NCI-H1694 (cell line): ENCODE measurements around the gene NAA25.
"Not testable (repeated sequence)": the region's sequence is repeated elsewhere in the genome, so short reads cannot be mapped to it uniquely, and the experiment has no call there.

Source experiments
- DNase-seq: peaks from one replicate; lab custom pipeline; 2025; lab: John Stamatoyannopoulos, UW

NAA25 gene

DNA sequence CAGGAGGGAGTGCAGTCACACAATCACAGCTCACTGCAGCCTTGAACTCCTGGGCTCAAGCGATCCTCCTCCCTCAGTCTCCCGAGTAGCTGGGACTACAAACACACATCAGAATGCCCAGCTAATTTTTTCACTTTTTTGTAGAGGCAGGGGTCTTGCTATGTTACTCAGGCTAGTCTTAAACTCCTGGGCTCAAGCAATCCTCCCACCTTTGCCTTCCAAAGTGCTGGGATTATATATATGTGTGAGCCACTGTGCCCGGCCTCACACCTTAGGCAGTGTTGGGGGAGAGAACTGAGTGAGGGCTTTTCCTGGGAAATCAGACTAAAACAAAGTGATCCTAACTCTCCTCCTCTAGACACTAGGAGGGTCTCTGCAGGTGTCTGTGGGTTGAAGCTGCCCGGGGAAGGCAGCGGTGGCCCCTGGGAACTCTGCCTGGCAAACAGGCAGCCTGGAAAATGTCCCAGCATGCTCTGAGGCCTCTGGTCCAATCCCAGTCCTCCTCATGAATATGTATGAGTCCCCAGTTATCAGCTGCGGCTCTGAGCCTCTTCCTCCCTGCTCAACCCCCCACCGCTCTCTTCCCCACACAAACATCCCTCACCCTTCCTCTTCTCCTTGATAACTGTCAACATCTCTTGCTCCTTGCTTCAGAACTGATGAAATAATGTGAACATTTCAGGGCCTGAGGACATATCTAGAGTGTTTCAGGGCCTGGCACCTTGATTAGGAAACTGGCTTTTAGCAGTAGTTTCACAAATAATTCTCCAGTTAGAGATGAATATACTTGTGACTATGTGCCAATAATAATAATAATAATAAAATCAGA is 7.9 kb upstream of the NAA25 start:
- DNase-seq = no peak

DNA sequence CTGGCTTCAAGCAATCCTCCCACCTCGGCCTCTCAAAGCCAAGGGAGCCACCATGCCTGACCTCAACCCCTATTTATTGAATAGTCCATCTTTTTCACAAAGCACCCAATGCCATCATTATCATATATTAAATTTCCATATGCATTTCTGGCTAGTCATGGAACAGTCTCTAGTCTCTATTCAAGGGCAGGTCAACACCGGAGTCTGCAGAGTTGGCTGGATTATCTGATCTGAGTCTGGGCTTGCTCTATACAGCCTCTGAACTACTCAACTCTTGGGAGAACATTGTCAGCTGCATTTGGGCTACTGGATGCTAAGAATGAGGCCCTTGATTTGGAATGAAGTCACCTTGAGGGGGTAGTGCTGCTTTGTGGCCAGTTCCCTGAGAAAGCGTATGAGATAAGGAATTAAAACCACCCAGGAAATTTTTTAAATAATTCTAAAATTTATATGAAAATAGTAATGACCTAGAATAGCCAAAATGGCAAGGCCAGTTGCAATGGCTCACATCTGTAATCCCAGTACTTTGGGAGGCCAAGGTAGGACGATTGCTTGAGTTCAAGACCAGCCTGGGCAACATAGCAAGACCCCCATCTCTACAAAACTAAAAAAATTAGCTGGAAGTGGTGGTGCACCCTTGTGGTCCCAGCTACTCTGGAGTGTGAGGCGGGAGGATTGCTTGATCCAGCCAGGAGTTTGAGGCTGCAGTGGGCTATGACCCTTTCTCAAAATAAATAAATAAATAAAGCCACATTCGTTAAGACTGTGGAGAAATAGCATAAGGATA is 6.9 kb upstream of the NAA25 start:
- no peak for DNase-seq

DNA sequence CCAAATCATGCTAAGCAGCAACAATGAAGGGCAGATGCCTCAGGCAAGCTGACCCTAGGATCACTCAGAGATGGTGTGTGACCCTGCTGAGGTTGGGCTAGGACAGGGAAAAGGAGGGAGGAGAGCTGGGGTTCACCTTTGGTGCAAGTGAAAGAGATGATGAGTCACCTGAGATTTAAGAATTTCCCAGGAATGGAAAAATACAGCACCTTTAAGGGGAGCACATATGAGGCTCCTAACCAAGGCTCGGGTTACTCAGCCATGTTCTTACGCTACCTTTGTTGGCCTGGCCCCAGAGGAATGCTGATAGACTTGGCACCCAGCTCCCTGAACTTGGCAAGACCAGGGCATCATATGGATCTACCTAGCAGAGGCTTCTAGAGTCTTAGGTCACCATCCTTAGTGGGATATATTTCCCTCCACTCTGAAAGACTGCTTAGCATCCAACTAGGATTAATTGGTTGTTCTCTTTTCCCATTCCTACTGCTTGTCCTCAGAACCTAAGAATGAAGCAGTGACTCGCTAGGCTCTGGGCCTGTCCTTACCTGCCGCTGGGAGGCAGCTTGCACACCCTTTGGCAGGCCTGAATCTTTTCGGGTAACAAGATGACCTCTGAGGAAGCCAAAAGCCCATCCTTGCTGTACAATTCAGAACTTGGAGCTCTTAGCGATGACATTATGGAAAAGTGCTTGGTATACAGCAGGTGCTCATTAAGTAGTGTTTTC is 4.0 kb upstream of the NAA25 start:
- no peak for DNase-seq

DNA sequence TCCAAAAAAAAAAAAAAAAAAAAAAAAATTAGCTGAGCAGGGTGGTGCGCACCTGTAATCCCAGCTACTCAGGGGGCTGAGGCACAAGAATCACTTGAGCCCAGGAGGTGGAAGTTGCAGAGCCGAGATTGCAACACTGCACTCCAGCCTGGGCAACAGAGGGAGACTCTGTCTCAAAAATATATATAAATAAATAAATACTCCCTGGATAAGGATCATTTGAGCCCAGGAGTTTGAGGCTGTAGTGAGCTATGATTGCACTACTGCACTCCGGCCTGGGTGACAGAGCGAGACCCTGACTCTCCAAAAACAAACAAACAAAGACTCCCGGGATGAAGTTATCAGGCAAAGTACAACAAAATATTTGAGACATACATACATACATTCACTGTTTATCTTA is 3.3 kb upstream of the NAA25 start:
- DNase-seq = no peak

DNA sequence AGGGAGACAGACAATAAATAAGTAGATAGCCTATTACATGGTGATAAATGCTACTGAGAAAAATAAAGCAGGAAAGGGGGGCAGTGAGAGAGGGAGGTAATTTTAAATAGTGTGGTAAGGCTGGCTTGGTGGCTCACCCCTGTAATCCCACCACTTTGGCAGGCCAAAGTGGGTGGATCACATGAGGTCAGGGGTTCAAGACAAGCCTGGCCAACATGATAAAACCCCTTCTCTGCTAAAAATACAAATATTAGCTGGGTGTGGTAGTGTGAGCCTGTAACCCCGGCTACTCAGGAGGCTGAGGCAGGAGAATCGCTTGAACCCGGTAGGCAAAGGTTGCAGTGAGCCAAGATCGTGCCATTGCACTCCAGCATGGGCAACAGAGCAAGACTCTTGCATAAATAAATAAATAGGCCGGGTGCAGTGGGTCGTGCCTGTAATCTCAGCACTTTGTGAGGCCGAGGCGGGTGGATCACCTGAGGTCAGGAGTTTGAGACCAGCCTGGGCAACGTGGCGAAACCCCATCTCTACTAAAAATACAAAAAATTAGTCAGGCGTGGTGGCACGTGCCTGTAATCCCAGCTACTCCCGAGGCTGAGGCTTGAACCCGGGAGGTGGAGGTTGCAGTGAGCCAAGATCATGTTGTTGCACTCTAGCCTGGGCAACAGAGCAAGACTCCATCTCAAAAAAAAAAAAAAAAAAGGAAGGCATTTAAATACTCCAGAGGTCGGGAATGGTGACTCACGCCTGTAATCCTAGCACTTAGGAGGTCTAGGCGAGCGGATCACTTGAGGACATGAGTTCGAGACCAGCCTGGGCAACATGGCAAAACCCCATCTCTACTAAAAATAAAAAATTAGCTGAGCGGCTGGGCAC is 2.4 kb upstream of the NAA25 start:
- DNase-seq = not testable (repeated sequence)

DNA sequence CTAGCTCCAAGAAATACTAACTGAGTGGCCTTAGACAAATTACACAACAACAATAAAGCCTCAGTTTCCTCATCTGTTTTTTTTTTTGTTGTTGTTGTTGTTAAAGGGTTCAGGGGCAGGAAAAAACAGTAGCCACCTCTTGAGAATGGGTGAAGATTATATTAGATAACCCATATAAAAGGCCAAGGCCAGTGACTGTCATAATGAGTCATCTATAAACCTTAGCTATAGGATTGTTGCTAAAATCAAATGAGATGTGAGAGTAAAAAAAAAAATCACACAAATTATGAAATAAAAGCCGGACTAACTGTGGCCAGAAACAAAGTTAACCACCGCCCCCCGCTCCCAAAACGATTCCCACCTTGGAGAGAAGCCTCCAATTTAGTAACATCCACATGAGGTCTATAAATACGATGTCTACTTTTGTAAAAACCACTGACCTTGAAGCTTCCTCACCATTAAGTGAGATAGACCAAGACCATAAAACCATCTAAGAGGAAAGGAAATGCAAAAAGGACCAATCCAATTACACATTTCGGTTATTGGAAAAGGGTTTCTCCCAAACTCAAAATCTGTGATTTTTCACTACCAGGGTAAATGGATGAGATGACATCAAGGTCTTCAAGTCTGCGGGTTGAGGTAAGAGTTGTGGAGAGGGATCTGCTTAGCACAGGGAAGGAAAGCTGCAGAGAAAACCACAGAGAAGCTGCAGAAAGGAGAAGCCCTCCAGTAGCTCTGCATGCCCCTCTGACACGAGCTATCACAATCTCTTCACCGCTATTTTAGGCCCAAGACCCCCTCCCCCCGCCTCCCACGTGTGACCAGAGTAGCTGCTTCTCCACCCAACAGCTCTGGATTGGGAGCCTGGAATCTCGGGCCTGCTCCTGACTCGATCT is 1.0 kb downstream of the NAA25 start:
- DNase-seq = no peak

DNA sequence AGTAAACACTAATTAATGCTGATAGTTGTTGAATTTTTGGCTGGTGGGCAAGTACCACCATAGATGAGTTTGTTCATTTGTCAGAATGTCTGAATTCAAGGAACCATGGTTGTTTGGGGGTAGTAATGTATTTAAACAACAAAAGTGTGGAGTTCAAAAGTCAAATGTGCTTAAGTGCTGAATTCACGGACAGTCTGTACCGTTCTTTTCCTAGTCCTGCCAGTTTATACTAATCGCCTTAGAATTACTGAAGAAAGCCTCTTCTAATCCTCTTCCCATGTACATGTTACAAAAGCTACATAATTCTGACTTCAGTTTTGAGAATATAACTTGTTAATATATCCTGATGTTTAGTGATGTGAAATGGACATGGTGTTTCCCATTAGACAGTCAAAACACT is 2.7 kb downstream of the NAA25 start:
- no peak for DNase-seq

DNA sequence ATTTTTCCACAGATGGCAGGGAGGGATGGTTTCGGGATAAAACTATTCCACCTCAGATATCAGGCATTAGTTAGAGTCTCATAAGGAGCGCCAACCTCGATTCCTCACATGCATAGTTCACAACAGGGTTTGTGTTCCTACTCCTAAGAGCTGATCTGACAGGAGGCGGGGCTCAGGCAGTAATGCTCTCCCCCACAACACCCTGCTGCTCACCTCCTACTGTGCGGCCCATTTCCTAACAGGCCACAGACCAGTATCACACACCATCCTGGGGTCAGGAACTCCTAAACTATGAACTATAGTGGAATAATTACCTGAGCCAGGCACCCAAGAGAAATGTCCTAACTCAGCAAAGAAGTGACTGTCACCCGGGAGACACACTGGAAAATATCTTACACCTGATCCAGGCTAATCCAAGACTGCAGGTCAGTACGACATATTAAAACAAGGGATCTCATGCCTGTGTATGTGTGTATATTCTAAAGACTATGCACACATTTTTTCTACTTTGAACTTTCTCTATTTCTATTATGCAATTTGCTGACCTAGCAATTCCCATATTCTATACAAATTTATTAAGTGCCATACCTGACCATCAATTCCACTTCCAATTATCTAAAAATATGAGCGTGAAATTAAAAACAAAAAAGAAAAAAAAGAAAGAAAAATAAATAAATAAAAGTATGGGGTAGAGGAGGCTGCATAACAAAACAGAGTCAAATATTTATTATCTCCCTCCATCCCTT is 4.7 kb downstream of the NAA25 start:
- DNase-seq = no peak

DNA sequence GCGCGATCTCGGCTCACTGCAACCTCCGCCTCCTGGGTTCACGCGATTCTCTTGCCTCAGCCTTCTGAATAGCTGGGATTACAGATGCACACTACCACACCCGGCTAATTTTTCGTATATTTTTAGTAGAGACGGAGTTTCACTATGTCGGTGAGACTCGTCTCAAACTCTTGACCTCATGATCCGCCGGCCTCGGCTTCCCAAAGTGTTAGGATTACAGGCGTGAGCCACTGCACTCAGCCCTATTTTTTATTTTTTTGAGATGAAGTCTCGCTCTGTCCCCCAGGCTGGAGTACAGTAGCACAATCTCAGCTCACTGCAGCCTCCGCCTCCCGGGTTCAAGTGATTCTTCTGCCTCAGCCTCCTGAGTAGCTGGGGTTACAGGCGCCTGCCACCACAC is 5.8 kb downstream of the NAA25 start:
- not testable (repeated sequence) for DNase-seq

DNA sequence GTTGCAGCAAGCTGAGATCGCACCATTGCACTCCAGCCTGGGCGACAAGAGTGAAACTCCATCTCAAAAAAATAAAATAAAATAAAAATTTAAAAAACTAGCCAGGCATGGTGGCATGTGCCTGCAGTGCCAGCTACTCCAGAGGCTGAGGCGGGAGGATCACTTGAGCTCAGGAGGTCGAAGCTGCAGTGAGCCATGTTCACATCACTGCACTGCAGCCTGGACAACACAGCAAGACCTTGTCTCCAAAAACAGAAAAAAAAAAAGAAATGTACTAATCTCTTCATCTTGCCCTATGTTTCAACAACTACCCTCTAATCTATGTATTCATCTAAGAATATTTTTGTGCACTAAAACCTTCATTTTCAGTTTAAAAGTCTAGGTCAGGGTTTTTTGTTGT is 6.5 kb downstream of the NAA25 start:
- DNase-seq = no peak

DNA sequence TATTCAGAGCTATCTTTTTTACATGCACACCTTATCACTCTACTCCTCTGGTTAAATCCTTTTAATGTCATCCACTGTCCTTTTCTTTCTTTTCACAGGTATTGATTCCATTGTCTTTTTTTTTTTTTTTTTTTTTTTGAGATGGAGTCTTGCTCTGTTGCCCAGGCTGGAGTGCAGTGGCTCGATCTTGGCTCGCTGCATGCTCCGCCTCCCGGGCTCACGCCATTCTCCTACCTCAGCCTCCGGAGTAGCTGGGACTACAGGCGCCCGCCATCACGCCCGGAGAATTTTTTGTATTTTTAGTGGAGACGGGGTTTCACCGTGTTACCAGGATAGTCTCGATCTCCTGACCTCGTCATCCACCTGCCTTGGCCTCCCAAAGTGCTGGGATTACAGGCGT is 8.1 kb downstream of the NAA25 start:
- DNase-seq = not testable (repeated sequence)

DNA sequence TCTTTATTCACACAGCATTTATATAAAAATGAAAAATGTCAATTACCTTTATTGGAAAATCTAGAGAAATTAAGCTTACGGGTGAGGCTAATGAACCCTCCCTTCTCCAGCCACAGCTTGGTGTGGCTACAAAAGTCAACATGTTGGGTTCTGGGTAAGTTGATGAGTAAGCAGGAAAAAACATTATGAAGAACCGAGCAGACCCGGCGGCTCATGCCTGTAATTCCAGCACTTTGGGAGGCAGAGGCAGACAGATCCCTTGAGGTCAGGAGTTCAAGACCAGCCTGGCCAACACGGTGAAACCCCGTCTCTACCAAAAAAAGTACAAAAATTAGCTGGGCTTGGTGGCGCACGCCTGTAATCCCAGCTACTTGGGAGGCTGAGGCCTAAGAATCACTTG is 10.9 kb downstream of the NAA25 start:
- DNase-seq = no peak

DNA sequence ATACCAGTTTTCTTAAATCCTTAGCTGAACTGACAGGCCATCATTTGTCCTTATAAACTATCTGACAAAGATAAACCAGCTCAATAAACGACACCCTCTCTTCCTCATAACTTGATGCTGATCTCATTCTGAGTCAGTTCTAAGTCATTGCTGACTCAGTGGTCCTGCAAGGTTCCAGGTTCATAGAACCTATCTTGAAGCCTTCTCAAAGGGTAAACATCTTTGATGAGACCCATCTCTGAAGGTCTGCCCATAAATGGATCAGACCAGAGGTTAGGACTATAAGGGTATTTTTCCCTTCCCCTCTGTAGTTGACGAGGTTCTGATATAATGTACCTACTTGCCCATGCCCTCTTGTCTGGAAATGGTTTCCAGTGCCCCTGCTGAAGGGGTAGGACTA is 11.9 kb downstream of the NAA25 start:
- no peak for DNase-seq

DNA sequence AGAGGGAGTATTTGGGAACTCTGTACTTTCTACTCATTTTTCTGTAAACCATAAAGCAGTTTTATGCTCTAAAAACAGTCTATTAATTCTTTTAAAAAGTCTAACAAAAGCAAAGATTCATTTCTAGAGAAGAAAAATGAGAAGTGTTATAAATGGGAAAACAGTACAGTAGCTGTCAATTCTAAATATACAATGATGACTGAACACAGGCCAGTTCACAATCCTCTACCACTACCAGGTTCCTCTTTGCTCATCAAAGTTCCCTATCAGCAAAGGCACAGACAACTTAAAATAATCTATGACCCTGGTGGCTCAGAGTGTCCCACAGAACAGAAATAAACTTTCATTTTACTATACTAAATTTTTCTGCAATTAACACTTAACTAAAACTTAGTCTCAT is 12.5 kb downstream of the NAA25 start:
- no peak for DNase-seq

DNA sequence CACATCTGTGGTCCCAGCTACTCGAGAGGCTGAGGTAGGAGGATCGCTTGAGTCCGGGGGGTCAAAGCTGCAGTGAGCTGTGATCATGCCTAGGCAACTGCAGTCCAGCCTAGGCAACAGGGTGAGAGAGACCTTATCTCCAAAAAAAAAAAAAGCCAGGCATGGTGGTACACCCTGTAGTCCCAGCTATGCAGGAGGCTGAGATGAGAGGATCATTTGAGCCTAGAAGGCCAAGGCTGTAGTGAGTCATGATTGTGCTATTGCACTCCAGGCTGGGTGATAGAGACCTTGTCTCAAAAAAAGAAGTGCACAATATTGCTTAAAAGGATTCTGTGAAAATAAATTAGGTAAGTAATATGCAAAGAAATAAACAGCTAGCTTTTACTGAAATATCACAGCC is 17.0 kb downstream of the NAA25 start:
- DNase-seq = no peak

DNA sequence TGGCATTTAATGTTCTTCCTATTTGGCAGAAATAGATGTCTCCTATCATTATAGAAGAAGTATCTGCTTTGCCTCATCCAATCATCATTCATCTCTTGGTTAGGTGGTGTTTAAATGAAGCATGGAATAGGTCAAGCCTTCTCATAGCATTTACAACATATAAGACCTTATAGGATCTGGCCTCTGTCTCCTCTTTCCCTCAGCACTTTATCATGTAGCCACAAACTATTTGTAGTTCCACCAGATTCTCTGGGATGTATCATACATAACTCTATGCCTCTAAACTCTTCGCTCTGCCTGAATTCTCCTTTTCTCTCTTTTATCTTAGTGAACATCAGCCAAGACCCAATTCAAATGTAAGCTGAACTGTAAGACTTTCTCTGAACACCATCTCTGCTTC is 20.7 kb downstream of the NAA25 start:
- DNase-seq = no peak

DNA sequence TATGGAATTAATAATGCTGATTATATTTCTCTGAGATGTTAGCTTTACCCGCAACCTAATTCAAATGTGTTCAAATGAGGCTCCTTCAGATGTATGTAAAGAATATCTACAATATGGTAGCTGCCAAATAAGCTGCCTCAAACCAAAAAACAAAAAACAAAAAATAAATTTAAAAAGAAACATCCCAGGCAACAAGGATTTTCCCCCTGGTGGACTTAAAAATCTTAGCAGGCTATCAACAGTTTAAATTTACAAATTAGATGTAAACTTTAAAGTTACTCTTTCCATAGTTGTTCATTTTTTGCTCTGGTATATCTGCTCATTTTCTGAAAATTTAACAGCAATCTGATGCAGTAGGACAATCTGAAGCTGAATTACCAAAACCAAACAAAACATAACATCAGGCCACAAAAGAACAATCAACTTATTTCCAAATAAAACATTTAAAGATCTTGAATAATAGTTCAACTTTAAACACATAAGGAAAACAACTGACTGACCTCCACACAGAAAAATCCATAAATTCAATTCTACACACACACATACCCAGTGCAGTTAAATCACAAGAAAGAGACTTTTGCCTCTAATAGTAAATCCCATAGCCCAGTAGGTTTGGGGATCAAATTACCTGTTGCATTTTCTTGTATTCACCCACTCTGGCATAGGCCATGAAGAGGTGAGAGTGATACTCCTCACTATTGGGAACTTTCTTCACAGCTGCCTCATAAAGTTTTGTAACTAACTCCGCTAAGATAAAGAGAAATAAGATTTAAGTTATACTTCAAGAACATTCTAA is 21.3 kb downstream of the NAA25 start:
- no peak for DNase-seq

DNA sequence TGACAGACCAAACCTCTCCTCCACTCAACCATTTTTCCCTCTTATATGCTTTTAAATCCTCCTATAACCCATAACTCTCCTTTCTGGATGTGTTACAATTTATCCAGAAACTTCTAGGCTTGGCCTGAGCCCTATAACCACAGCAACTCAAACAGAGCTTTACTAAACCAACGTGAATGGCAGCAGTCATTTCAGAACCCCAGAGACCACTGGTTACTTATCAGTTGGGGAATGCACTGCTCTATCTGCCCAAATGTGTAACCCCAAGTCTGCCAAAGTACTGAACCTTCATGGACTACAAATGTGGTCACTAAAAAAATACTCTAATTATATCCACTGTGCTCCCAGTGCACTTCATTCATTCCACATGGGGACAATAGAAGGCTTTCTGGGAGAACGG is 42.0 kb downstream of the NAA25 start:
- DNase-seq = no peak

DNA sequence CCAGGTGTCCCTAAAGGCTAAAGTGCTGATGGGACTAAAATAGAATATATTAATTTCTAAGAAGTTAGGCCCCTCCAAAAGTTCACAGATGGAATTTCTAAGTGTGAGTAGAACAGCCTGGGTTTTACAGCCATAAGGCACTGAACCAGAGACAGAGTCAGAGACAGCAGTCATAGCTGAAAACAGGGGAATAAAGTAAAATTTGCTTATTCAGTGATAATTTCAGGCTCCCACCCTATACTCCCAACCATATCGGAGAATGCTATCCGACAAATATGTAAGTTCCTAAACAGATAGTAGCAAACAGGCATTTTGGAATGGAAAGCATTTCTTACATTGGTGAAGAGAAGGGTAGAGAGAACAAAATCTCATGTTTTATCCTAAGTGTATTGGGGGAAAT is 45.3 kb downstream of the NAA25 start:
- no peak for DNase-seq
